Endothelial cell of umbilical vein (primary cell): Measurements from ENCODE around the gene SH3RF3. TPM values are rescaled to one million over a fixed set of nuclear protein-coding genes. Genes with fewer than 3 reads are reported as not detected.

Experiments
- BruUV-seq: library from RNA; stranded (reverse); fragments of 400-500 nt; replicated peaks from 2 replicates; lab custom pipeline; 2021; lab: Mats Ljungman, UMichigan
- CTCF ChIA-PET: fragments of 300-600, 350-600 bp; sonication (Branson Sonifier 250); formaldehyde crosslinking; loops from one replicate; lab custom pipeline; 2021; ENCODE audit warnings: antibody characterized with exemption, inconsistent platforms; lab: Charles Lee
- POLR2A ChIA-PET: fragments of 300-600, 350-600 bp; sonication (Branson Sonifier 250); formaldehyde crosslinking; loops from one replicate; lab custom pipeline; 2021; ENCODE audit warnings: antibody characterized with exemption, inconsistent platforms; lab: Charles Lee
- DNase-seq: peaks from one replicate; pipeline ENCODE4 v3.0.0-alpha.2; 2011; ENCODE audit warnings: low read depth, low spot score
- FAIRE-seq: peaks from 2 replicates; lab custom pipeline; 2011; peaks lifted over from hg19 to GRCh38; lab: Jason Lieb, UNC
- H2AFZ ChIP-seq: 2 replicates; pipeline ENCODE4 v1.6.0; 2012; ENCODE audit warnings: low read depth, low read length, control low read depth, inconsistent platforms
- H3K27ac ChIP-seq: 2 replicates; pipeline ENCODE4 v1.5.1; 2011; ENCODE audit warnings: low read depth, mild to moderate bottlenecking, control low read depth, low read length, moderate library complexity; ENCODE audit not compliant: insufficient read depth
- H3K27me3 ChIP-seq, 2 experiments: 2 replicates each; pipeline versions ENCODE4 v1.6.0 to v1.6.1; 2011; ENCODE audit warnings: low read length in 2 of 2, mixed read lengths in 1 of 2; ENCODE audit not compliant: control insufficient read depth in 2 of 2, insufficient read depth in 2 of 2
- H3K36me3 ChIP-seq, 2 experiments: 2 replicates in 1 of 2; 3 replicates in 1 of 2; pipeline ENCODE4 v1.5.1; 2011; ENCODE audit warnings: low read length in 2 of 2, mild to moderate bottlenecking in 1 of 2, moderate library complexity in 1 of 2; ENCODE audit not compliant: control insufficient read depth in 2 of 2, insufficient read depth in 2 of 2; ENCODE audit errors: extremely low read depth in 1 of 2
- H3K4me1 ChIP-seq: 3 replicates; pipeline ENCODE4 v1.5.1; 2011; ENCODE audit warnings: mild to moderate bottlenecking, low read length; ENCODE audit not compliant: control insufficient read depth, insufficient read depth; ENCODE audit errors: extremely low read depth
- H3K4me2 ChIP-seq: 2 replicates; pipeline ENCODE4 v1.6.1; 2011; ENCODE audit warnings: low read length, control low read depth, mixed read lengths; ENCODE audit not compliant: insufficient read depth
- H3K4me3 ChIP-seq, 3 experiments: fragments of 200-600 bp in 1 of 3; sonication (generic), shearing (Covaris generic) in 1 of 3; replicated peaks in 1 of 3; 2 replicates each; pipeline ENCODE4 v1.5.1; 2011 to 2016; ENCODE audit warnings: control low read depth in 3 of 3, low read length in 3 of 3, mild to moderate bottlenecking in 2 of 3, inconsistent platforms in 1 of 3, low read depth in 1 of 3, moderate library complexity in 1 of 3; ENCODE audit not compliant: insufficient read depth in 1 of 3
- H3K79me2 ChIP-seq: 2 replicates; pipeline ENCODE4 v1.6.0; 2012; ENCODE audit warnings: low read length, inconsistent platforms; ENCODE audit not compliant: control insufficient read depth, insufficient read depth
- H3K9ac ChIP-seq: replicated peaks from 2 replicates; pipeline ENCODE3; 2011; ENCODE audit warnings: low read length, control low read depth; ENCODE audit not compliant: insufficient read depth; ENCODE audit errors: extremely low read depth
- H3K9me1 ChIP-seq: replicated peaks from 3 replicates; pipeline ENCODE4 v1.6.0; 2011; ENCODE audit warnings: mild to moderate bottlenecking, low read length; ENCODE audit not compliant: control insufficient read depth, insufficient read depth; ENCODE audit errors: extremely low read depth
- H3K9me3 ChIP-seq: replicated peaks from 2 replicates; pipeline ENCODE4 v1.5.1; 2012; ENCODE audit warnings: low read length, inconsistent platforms; ENCODE audit not compliant: control insufficient read depth, insufficient read depth
- H4K20me1 ChIP-seq: replicated peaks from 2 replicates; pipeline ENCODE3; 2011; ENCODE audit warnings: mild to moderate bottlenecking, low read length; ENCODE audit not compliant: control insufficient read depth, insufficient read depth; ENCODE audit errors: extremely low read depth
- GATA2 ChIP-seq: IDR thresholded peaks from 2 replicates; pipeline ENCODE4 v1.7.0; 2011; ENCODE audit warnings: low read depth, mild to moderate bottlenecking, moderate library complexity, mixed read lengths, low read length; ENCODE audit not compliant: insufficient read length, insufficient read depth
- JUN ChIP-seq: IDR thresholded peaks from 2 replicates; pipeline ENCODE4 v1.6.1; 2011; ENCODE audit warnings: borderline replicate concordance, low read depth; ENCODE audit not compliant: insufficient read length, insufficient read depth
- MAX ChIP-seq: IDR thresholded peaks from 2 replicates; pipeline ENCODE4 v1.6.1; 2011; ENCODE audit not compliant: insufficient read depth, insufficient read length
- MYC ChIP-seq: IDR thresholded peaks from one replicate; pipeline ENCODE4 v1.6.1; 2011; ENCODE audit warnings: mild to moderate bottlenecking, low read depth, low read length
- POLR2AphosphoS5 ChIP-seq: IDR thresholded peaks from 2 replicates; pipeline ENCODE4 v1.6.1; 2012; ENCODE audit warnings: low read depth, mild to moderate bottlenecking, control low read depth, low read length, moderate library complexity; ENCODE audit not compliant: insufficient read depth
- dilution Hi-C: fragments of 300-500 bp; cut with MboI; formaldehyde crosslinking; loops from one replicate; pipeline ENCODE4 v1.15.0; 2019; ENCODE audit warnings: low sequenced_read_pairs; ENCODE audit not compliant: extremely low pct_ligation_motif_present
- intact Hi-C: fragments of 100-400 bp; cut with micrococcal nuclease; formaldehyde crosslinking; loops from one replicate; pipeline ENCODE4 v1.10.0; 2022
- polyA plus RNA-seq, 4 experiments: library from polyadenylated mRNA; depleted of rRNA in 3 of 4; stranded (reverse) in 3 of 4; unstranded in 1 of 4; fragments of >200 nt; gene quantifications; 2 replicates each; pipeline versions ENCODE4 v1.2.1 to v1.2.3, GENCODE V29; 2011 to 2012; ENCODE audit warnings: missing spikeins in 1 of 4
- total RNA-seq: library from RNA; stranded (reverse); gene quantifications from 2 replicates; pipeline ENCODE4 v1.2.3, GENCODE V29; 2021

SH3RF3 gene
- total and polyA plus RNA-seq, 2 donors (not counting 3 experiments of a cell fraction or from before 2014, with no cell fraction given) = 3.8 to 14.7 TPM

GRCh38 chr2:109427661-109428091 lies 298.7 kb downstream of the SH3RF3 start:
- ChIA-PET CTCF (no interaction called here), POLR2A (no interaction called here)
- BruUV-seq = no TSS peak
- no peaks in the 10 kb centered on the region for H3K9me3 ChIP-seq
- DNase-seq (no peak), FAIRE-seq (no peak)
- H3K36me3 ChIP-seq = no peaks in the 10 kb centered on the region
- no peak overlapping the region for H3K27ac ChIP-seq
- no peak overlapping the region for H3K4me3 ChIP-seq
- no peak overlapping the region for H3K4me2 ChIP-seq
- no peaks in the 10 kb centered on the region for H3K4me1 ChIP-seq
- intact Hi-C loops (no loop called here), dilution Hi-C loops (no loop called here)
- no peak overlapping the region for H2AFZ ChIP-seq
- H3K27me3 ChIP-seq = no peaks in the 10 kb centered on the region
- no peaks in the 10 kb centered on the region for H3K79me2 ChIP-seq
- no peaks in the 10 kb centered on the region for H3K9me1 ChIP-seq
- no peak overlapping the region for H3K9ac ChIP-seq
- H4K20me1 ChIP-seq = no peaks in the 10 kb centered on the region
- TF ChIP-seq JUN (no peak), POLR2AphosphoS5 (no peak), GATA2 (no peak), MAX (no peak), MYC (no peak)

- intact Hi-C loops (no loop called here), dilution Hi-C loops (no loop called here)
- Histone ChIP-seq H3K9me1 (no peaks in the 10 kb centered on the region), H3K4me1 (no peaks in the 10 kb centered on the region), H3K27ac (no peak overlapping the region), H3K9me3 (no peaks in the 10 kb centered on the region), H3K27me3 (no peaks in the 10 kb centered on the region), H3K4me3 (no peak overlapping the region), H3K36me3 (no peaks in the 10 kb centered on the region), H3K79me2 (no peaks in the 10 kb centered on the region), H2AFZ (no peak overlapping the region), H3K9ac (no peak overlapping the region), H4K20me1 (no peaks in the 10 kb centered on the region), H3K4me2 (no peak overlapping the region)
- no peak for DNase-seq
- FAIRE-seq = no peak
- BruUV-seq = no TSS peak
- ChIA-PET POLR2A (no interaction called here), CTCF (no interaction called here)
- TF ChIP-seq POLR2AphosphoS5 = no peak
Observed at GRCh38 chr2:109428281-109428680, 299.3 kb downstream of the SH3RF3 start.
